ENCODE measurements around the gene STIMATE.

GRCh38 chr3:52820736-52821135, 76.6 kb downstream of the STIMATE start:
- TF ChIP-seq CTCF (IDR thresholded peaks at IDR 0.05; ENCODE audit: low read length) (peak; percentile 92), EZH2 (IDR thresholded peaks at IDR 0.05; ENCODE audit: borderline replicate concordance, low read length) (no peak)
